Measurements from ENCODE around the gene DCAF8L1.

The DCAF8L1 gene

DNA sequence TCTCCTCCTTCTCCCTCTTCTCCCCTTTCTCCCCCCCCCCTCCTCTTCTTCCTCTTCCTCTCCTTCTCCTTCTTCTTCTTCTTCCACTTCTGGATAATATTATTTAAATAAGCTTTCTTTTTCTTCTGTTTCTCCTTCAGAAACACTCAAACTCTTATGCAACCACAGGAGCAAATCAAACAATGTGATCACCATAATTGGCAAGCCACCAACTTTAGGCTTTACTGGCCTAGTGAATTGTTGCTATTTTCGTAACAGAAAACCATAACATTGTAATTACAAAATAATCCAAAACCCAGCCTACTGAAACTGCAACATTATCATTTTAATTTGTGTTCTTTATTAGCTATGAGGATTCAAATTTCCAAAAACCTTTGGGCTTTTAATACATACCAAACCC lies 14.3 kb downstream of the DCAF8L1 start:
- TF ChIP-seq, protein P1, sequence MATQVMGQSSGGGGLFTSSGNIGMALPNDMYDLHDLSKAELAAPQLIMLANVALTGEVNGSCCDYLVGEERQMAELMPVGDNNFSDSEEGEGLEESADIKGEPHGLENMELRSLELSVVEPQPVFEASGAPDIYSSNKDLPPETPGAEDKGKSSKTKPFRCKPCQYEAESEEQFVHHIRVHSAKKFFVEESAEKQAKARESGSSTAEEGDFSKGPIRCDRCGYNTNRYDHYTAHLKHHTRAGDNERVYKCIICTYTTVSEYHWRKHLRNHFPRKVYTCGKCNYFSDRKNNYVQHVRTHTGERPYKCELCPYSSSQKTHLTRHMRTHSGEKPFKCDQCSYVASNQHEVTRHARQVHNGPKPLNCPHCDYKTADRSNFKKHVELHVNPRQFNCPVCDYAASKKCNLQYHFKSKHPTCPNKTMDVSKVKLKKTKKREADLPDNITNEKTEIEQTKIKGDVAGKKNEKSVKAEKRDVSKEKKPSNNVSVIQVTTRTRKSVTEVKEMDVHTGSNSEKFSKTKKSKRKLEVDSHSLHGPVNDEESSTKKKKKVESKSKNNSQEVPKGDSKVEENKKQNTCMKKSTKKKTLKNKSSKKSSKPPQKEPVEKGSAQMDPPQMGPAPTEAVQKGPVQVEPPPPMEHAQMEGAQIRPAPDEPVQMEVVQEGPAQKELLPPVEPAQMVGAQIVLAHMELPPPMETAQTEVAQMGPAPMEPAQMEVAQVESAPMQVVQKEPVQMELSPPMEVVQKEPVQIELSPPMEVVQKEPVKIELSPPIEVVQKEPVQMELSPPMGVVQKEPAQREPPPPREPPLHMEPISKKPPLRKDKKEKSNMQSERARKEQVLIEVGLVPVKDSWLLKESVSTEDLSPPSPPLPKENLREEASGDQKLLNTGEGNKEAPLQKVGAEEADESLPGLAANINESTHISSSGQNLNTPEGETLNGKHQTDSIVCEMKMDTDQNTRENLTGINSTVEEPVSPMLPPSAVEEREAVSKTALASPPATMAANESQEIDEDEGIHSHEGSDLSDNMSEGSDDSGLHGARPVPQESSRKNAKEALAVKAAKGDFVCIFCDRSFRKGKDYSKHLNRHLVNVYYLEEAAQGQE (IDR thresholded peaks at IDR 0.05; ENCODE audit: insufficient read depth in 1 of 2, low read depth in 2 of 2, low read length in 2 of 2) = no peak
- TF ChIP-seq FOXP2 (optimal IDR thresholded peaks at IDR 0.05; ENCODE audit: borderline replicate concordance, extremely low read depth, extremely low read length, insufficient read depth) (no peak), SIN3A (IDR thresholded peaks at IDR 0.05; ENCODE audit: borderline replicate concordance, insufficient read depth, low read length) (no peak), TAF1 (IDR thresholded peaks at IDR 0.05; ENCODE audit: borderline replicate concordance, insufficient read depth, low read length) (no peak), POLR2AphosphoS5 (IDR thresholded peaks at IDR 0.05; ENCODE audit: low read depth, low read length) (no peak)

DNA sequence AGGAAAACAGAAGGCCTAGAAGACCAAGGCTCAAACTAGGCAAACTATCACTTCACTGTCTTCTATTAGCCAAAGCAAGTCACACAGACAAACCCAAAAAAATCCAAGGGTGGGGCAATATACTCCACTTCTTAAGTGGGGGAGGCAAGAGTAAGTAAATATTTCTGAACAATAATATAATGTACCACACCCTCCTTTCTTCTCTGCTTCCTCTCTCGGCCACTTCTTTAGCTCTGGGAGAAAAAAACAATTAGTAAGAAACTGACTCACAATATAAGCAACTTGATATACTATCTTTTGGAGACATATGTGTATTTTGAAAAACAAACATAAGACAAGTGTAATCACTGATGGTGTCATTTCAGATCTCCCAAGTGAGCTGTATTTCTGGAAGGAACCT lies 14.8 kb downstream of the DCAF8L1 start:
- TF ChIP-seq, protein P1 (IDR thresholded peaks at IDR 0.05; ENCODE audit: insufficient read depth in 1 of 2, low read depth in 2 of 2, low read length in 2 of 2) = no peak
- no peak for TF ChIP-seq FOXP2 (optimal IDR thresholded peaks at IDR 0.05; ENCODE audit: borderline replicate concordance, extremely low read depth, extremely low read length, insufficient read depth)
- no peak for TF ChIP-seq POLR2AphosphoS5 (IDR thresholded peaks at IDR 0.05; ENCODE audit: low read depth, low read length)
- TF ChIP-seq TAF1 (IDR thresholded peaks at IDR 0.05; ENCODE audit: borderline replicate concordance, insufficient read depth, low read length) = no peak
- no peak for TF ChIP-seq SIN3A (IDR thresholded peaks at IDR 0.05; ENCODE audit: borderline replicate concordance, insufficient read depth, low read length)

DNA sequence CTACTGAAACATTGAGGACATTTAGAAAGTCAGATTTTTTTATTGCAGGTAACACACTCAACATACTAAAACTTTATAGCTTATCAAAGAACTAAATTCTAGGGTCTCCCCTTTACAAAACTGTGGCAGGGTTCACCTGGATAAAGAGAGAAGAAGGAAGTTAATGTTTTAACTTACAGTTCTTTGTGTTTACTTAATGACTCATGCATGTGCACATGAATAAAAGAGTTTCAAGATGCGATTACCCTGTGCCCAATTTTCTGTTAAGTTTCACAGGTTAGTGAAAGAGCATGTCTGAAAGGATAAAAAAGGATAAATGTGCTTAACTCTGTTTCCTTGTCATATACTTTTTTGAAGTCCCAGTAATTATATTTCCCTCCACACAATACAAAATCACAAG lies 16.8 kb downstream of the DCAF8L1 start:
- TF ChIP-seq, protein P1 (IDR thresholded peaks at IDR 0.05; ENCODE audit: insufficient read depth in 1 of 2, low read depth in 2 of 2, low read length in 2 of 2) = no peak
- TF ChIP-seq SIN3A (IDR thresholded peaks at IDR 0.05; ENCODE audit: borderline replicate concordance, insufficient read depth, low read length) = no peak
- no peak for TF ChIP-seq POLR2AphosphoS5 (IDR thresholded peaks at IDR 0.05; ENCODE audit: low read depth, low read length)
- no peak for TF ChIP-seq TAF1 (IDR thresholded peaks at IDR 0.05; ENCODE audit: borderline replicate concordance, insufficient read depth, low read length)
- TF ChIP-seq FOXP2 (optimal IDR thresholded peaks at IDR 0.05; ENCODE audit: borderline replicate concordance, extremely low read depth, extremely low read length, insufficient read depth) = no peak

- TF ChIP-seq POLR2AphosphoS5 (IDR thresholded peaks at IDR 0.05; ENCODE audit: low read depth, low read length) (no peak), FOXP2 (optimal IDR thresholded peaks at IDR 0.05; ENCODE audit: borderline replicate concordance, extremely low read depth, extremely low read length, insufficient read depth) (no peak), SIN3A (IDR thresholded peaks at IDR 0.05; ENCODE audit: borderline replicate concordance, insufficient read depth, low read length) (no peak), TAF1 (IDR thresholded peaks at IDR 0.05; ENCODE audit: borderline replicate concordance, insufficient read depth, low read length) (no peak)
- TF ChIP-seq, protein P1 (IDR thresholded peaks at IDR 0.05; ENCODE audit: insufficient read depth in 1 of 2, low read depth in 2 of 2, low read length in 2 of 2) = no peak
Measured at GRCh38 chrX:27953171-27953570, 28.1 kb downstream of the DCAF8L1 start.

DNA sequence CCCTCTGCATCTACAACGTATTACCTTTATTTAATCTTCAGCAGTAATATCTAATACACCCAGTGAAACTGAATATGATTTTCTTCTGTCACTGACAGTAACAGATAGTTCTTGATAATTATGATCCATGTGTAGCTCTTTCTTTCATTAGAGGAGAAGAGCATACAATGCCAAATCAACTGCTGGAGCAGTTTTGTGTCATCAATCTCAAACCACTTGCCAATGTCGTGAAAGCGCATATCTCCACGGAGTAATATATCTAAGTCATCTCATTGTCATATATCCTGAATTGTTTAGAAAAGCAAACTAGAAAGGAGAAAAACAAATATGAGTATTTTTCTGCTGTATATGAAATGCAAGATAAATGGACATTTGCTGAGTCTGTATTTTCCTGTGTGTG lies 47.9 kb downstream of the DCAF8L1 start:
- TF ChIP-seq, protein P1 (IDR thresholded peaks at IDR 0.05; ENCODE audit: insufficient read depth in 1 of 2, low read depth in 2 of 2, low read length in 2 of 2) = no peak
- TF ChIP-seq TAF1 (IDR thresholded peaks at IDR 0.05; ENCODE audit: borderline replicate concordance, insufficient read depth, low read length) (no peak), POLR2AphosphoS5 (IDR thresholded peaks at IDR 0.05; ENCODE audit: low read depth, low read length) (no peak), SIN3A (IDR thresholded peaks at IDR 0.05; ENCODE audit: borderline replicate concordance, insufficient read depth, low read length) (no peak), FOXP2 (optimal IDR thresholded peaks at IDR 0.05; ENCODE audit: borderline replicate concordance, extremely low read depth, extremely low read length, insufficient read depth) (no peak)
